ENCODE results near the gene PRKACA. TPM values are rescaled to one million over a fixed set of nuclear protein-coding genes. Genes with fewer than 3 reads are reported as not detected.

PRKACA gene
- total and polyA plus RNA-seq, 2 experiments from 2014 or later, result 5.3 to 37.4 TPM

DNA sequence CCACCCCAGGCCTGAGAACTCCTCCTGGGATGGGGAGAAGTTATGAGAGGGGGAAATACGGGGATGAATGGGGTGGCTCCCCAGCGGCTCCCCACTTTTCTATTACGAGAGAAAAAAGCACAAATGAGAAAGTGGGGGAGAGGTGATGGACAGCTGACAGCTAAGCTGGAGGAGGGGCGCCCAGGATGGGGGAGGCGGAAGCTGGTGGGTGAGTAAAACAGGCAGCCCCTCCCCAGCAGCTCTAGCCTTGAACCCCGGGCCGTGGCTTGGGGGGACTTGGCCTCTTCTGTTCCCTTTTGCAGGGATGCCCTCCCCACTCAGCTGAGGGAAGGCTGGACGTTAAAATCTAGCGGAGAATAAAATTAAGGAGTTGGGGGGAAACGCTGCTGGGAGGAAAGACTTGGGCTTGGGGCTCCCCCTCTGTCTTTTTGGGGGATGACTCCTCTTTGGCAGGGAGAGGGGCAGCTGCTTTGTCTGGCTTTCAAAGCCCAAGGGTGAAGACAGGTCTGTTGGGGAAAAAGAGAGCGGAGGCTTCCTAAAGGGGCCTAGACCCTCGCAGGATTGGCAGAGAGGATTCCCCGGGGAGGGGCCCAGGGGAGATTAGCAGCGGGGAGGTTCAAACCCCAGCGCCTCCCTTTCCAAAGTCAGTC is 25.6 kb downstream of the PRKACA start:
- Histone ChIP-seq H3K36me3 (ENCODE audit: low read depth) (0 out of 2 replicates have a peak, but pooled peaks cover 5% of the 10 kb centered on the region), H3K27me3 (replicated peaks; ENCODE audit: insufficient read depth) (no peaks in the 10 kb centered on the region), H3K79me2 (ENCODE audit: insufficient read depth) (peaks cover 10% of the 10 kb centered on the region), H2AFZ (peak overlapping the region; percentile 90), H3K9ac (peak overlapping the region; percentile 81), H3K4me2 (ENCODE audit: unreplicated experiment) (peak overlapping the region; percentile 90), H3K9me3 (ENCODE audit: low read depth) (no peaks in the 10 kb centered on the region), H3K4me1 (ENCODE audit: insufficient read depth) (peaks cover 3% of the 10 kb centered on the region), H3K4me3 (peak overlapping the region; percentile 93), H3F3A (ENCODE audit: insufficient read depth) (0 out of 2 replicates have a peak, but pooled peaks cover 4% of the 10 kb centered on the region), H3K27ac (peak overlapping the region; percentile 57), H3K9me2 (ENCODE audit: insufficient read depth) (no peaks in the 10 kb centered on the region), H4K20me1 (ENCODE audit: insufficient read depth) (no peaks in the 10 kb centered on the region)
- 6 to 9% methylated on average over 15 of the region's 15 CpGs for WGBS, 2 experiments (ENCODE audit: low coverage in 1 of 2, low lambda C conversion rate in 2 of 2, missing lambda C conversion rate in 2 of 2)
- in situ Hi-C loops (cut with MboI), result no loop called here
- TF ChIP-seq EZH2phosphoT487 (IDR thresholded peaks at IDR 0.05; ENCODE audit: insufficient read depth, low read depth) (no peak), EZH2 (IDR thresholded peaks at IDR 0.05; ENCODE audit: insufficient read depth, poor library complexity, severe bottlenecking) (no peak)
- DNase-seq, result peak; percentile 34

DNA sequence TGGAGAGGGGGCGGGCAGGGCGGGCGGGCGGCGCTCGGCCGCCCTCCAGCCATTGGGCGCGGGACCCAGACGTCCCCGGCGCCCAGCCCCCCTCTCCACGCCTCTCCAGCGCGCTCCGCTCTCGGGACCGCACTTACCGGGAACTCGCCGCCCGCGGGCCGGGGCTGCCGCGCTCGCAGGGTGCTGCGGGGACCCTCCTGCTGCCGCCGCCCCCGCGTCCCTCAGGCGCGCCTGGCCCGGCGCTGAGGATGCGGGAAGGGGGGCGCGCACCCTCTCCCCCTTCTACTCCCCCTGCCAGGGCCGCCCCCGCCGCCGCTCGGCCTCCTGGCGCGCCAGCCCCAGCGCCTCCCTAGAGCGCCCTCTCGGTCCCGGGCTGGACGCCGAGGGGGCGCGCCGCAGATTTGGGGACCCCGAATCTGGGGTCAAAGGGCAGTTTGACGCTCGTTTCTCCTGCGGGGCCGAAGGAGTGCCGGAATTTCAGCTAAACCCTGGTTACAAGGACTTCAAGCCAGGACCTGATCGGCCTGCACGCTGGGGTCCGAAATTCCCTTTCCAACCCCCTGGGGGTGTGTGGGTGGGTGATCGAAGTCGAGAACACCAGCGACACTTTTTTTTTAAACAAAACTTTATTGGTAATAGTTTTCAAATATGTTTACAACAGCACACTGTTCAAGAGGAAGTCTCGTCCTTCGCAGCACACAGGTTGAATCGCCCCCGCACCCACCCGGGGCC is 26.3 kb downstream of the PRKACA start:
- 0 out of 2 replicates have a peak, but pooled peaks cover 5% of the 10 kb centered on the region for H3K36me3 ChIP-seq (ENCODE audit: low read depth)
- peak overlapping the region; percentile 93 for H3K4me3 ChIP-seq
- H3K27me3 ChIP-seq (replicated peaks; ENCODE audit: insufficient read depth), result no peaks in the 10 kb centered on the region
- H3K27ac ChIP-seq, result peak overlapping the region; percentile 57
- H3K79me2 ChIP-seq (ENCODE audit: insufficient read depth), result peaks cover 10% of the 10 kb centered on the region
- peaks cover 3% of the 10 kb centered on the region for H3K4me1 ChIP-seq (ENCODE audit: insufficient read depth)
- peak overlapping the region; percentile 81 for H3K9ac ChIP-seq
- peak overlapping the region; percentile 90 for H3K4me2 ChIP-seq (ENCODE audit: unreplicated experiment)
- no peak for TF ChIP-seq EZH2phosphoT487 (IDR thresholded peaks at IDR 0.05; ENCODE audit: insufficient read depth, low read depth)
- TF ChIP-seq EZH2 (IDR thresholded peaks at IDR 0.05; ENCODE audit: insufficient read depth, poor library complexity, severe bottlenecking), result no peak
- 2% methylated on average over 44 to 61 of the region's 72 CpGs for WGBS, 2 experiments (ENCODE audit: low coverage in 1 of 2, low lambda C conversion rate in 2 of 2, missing lambda C conversion rate in 2 of 2)
- no peaks in the 10 kb centered on the region for H3K9me3 ChIP-seq (ENCODE audit: low read depth)
- peaks cover 10% of the 10 kb centered on the region for H3F3A ChIP-seq (ENCODE audit: insufficient read depth)
- DNase-seq, result peak; percentile 74
- no peaks in the 10 kb centered on the region for H3K9me2 ChIP-seq (ENCODE audit: insufficient read depth)
- peak overlapping the region; percentile 90 for H2AFZ ChIP-seq
- in situ Hi-C loops (cut with MboI), result no loop called here
- no peaks in the 10 kb centered on the region for H4K20me1 ChIP-seq (ENCODE audit: insufficient read depth)

DNA sequence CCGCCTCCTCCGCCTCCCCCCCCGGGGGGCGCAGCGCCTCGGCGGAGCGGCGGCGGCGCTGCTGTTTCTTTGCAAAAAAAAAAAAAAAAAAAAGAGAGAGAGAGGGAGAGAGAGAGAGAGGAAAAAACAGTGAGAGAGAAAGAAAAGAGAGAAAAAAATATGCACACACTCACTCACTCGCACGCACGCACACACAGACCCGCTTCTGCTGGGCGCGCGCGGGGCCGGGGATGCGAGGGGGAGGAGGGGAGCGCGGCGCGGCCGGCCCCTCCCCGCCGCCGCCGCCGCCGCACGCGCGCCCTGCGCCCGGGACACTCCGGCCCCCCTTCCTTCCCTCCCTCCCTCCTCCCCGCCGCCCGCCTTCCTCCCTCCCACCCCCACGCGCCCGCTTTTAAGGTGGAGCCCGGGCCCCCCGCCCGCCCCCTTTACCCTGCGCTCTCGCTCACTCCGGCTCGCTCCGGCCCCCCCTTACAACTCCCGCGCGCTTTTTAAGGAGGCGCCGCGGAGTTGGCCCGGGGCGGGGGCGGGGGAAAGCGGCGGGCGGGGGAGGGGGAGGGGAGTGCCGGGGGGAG is 27.0 kb downstream of the PRKACA start, which contains the start of gene SAMD1:
Gene SAMD1, minus strand, starts transcription at position 243 of the 572 bp plus-strand sequence.
- Histone ChIP-seq H3F3A (ENCODE audit: insufficient read depth) (peaks cover 12% of the 10 kb centered on the region), H3K4me1 (ENCODE audit: insufficient read depth) (peaks cover 3% of the 10 kb centered on the region), H3K4me3 (peak within 1 kb of the TSS; percentile 93), H3K27me3 (replicated peaks; ENCODE audit: insufficient read depth) (no peaks in the 10 kb centered on the region), H3K9me3 (ENCODE audit: low read depth) (no peaks in the 10 kb centered on the region), H2AFZ (peak within 1 kb of the TSS; percentile 90), H3K79me2 (ENCODE audit: insufficient read depth) (peaks cover 10% of the 10 kb centered on the region), H3K4me2 (ENCODE audit: unreplicated experiment) (peak within 1 kb of the TSS; percentile 90), H3K27ac (peak within 1 kb of the TSS; percentile 57), H4K20me1 (ENCODE audit: insufficient read depth) (no peaks in the 10 kb centered on the region), H3K9ac (peak within 1 kb of the TSS; percentile 81), H3K9me2 (ENCODE audit: insufficient read depth) (no peaks in the 10 kb centered on the region), H3K36me3 (ENCODE audit: low read depth) (0 out of 2 replicates have a peak, but pooled peaks cover 5% of the 10 kb centered on the region)
- in situ Hi-C loops (cut with MboI), result no loop called here
- 0 to 2% methylated on average over 3 to 60 of the region's 65 CpGs for WGBS, 2 experiments (ENCODE audit: low coverage in 1 of 2, low lambda C conversion rate in 2 of 2, missing lambda C conversion rate in 2 of 2)
- TF ChIP-seq EZH2phosphoT487 (IDR thresholded peaks at IDR 0.05; ENCODE audit: insufficient read depth, low read depth) (no peak), EZH2 (IDR thresholded peaks at IDR 0.05; ENCODE audit: insufficient read depth, poor library complexity, severe bottlenecking) (no peak)
- peak; percentile 93 for DNase-seq

Data from GM23248 (cell line).